Natural killer cell (primary cell): ENCODE results near the gene HSP90AA1. TPM values are rescaled to one million over a fixed set of nuclear protein-coding genes. Genes with fewer than 3 reads are reported as not detected.

Experiments used
- ATAC-seq, 3 donors: fragments of 150-1000 bp in 2 of 3; fragments of 200-7000 bp in 1 of 3; cut with Tn5 transposase; 1 replicate in 1 of 3; 2 replicates in 2 of 3; pipeline ENCODE4 v1.10.0; 2021; ENCODE audit warnings: mild to moderate bottlenecking in 2 of 3, moderate library complexity in 2 of 3
- DNase-seq, 2 donors: peaks; one replicate each; pipeline versions ENCODE4 v3.0.0 to v3.0.0-alpha.2; 2013 to 2021; ENCODE audit warnings: mixed read lengths in 1 of 2
- H3K27ac ChIP-seq: one replicate; pipeline ENCODE4 v1.5.1; 2013; ENCODE audit warnings: mild to moderate bottlenecking, low read length
- H3K27me3 ChIP-seq: one replicate; pipeline ENCODE4 v1.6.1; 2013; ENCODE audit warnings: low read length; ENCODE audit not compliant: control insufficient read depth, insufficient read depth
- H3K36me3 ChIP-seq: one replicate; pipeline ENCODE4 v1.6.1; 2013; ENCODE audit warnings: low read length; ENCODE audit not compliant: control insufficient read depth, insufficient read depth
- H3K4me1 ChIP-seq: one replicate; pipeline ENCODE4 v1.6.1; 2013; ENCODE audit warnings: low read length; ENCODE audit not compliant: control insufficient read depth, insufficient read depth
- H3K4me3 ChIP-seq: one replicate; pipeline ENCODE4 v1.5.1; 2013; ENCODE audit warnings: low read length
- H3K9me3 ChIP-seq: one replicate; pipeline ENCODE4 v1.6.1; 2013; ENCODE audit warnings: low read length; ENCODE audit not compliant: control insufficient read depth, insufficient read depth
- H3K27ac Mint-ChIP-seq, 2 donors: one replicate each; pipeline ENCODE4 v1.8.0; 2022; ENCODE audit warnings: mild to moderate bottlenecking in 2 of 2, mixed read lengths in 2 of 2, moderate library complexity in 1 of 2
- H3K27me3 Mint-ChIP-seq, 2 donors: one replicate each; pipeline ENCODE4 v1.8.0; 2022; ENCODE audit warnings: low read depth in 2 of 2, mixed read lengths in 2 of 2
- H3K36me3 Mint-ChIP-seq: one replicate; pipeline ENCODE4 v1.8.0; 2022; ENCODE audit warnings: mixed read lengths
- H3K4me1 Mint-ChIP-seq, 2 donors: one replicate each; pipeline ENCODE4 v1.8.0; 2022; ENCODE audit warnings: mixed read lengths in 2 of 2
- H3K4me3 Mint-ChIP-seq: one replicate; pipeline ENCODE4 v1.8.0; 2022; ENCODE audit warnings: mild to moderate bottlenecking, moderate library complexity, mixed read lengths
- H3K9me3 Mint-ChIP-seq, 2 donors: one replicate each; pipeline ENCODE4 v1.8.0; 2022; ENCODE audit warnings: mixed read lengths in 2 of 2
- WGBS: methylation state at CpG from one replicate; pipeline ENCODE4 v1.1.7; 2013; ENCODE audit warnings: missing lambda C conversion rate; ENCODE audit not compliant: insufficient coverage; 5-methylcytosine and 5-hydroxymethylcytosine counted together
- intact Hi-C: fragments of 100-400 bp; cut with micrococcal nuclease; formaldehyde crosslinking; loops from one replicate; pipeline ENCODE4 v1.14.2; 2022
- total RNA-seq, 4 donors: library from RNA; stranded (reverse); fragments of 120-200 nt in 1 of 4; gene quantifications; one replicate each; pipeline versions ENCODE4 v1.2.3 to v1.2.4, GENCODE V29; 2013 to 2022
- TF ChIP-seq, protein P1 (sequence below): fragments of 200-600 bp; IDR thresholded peaks from one replicate; pipeline ENCODE4 v1.8.0; 2022; ENCODE audit warnings: antibody characterized with exemption

HSP90AA1 gene
- total RNA-seq, 3 donors from 2014 or later (not counting 1 experiment from before 2014, with no cell fraction given), result 470 to 665 (median 663) TPM

DNA sequence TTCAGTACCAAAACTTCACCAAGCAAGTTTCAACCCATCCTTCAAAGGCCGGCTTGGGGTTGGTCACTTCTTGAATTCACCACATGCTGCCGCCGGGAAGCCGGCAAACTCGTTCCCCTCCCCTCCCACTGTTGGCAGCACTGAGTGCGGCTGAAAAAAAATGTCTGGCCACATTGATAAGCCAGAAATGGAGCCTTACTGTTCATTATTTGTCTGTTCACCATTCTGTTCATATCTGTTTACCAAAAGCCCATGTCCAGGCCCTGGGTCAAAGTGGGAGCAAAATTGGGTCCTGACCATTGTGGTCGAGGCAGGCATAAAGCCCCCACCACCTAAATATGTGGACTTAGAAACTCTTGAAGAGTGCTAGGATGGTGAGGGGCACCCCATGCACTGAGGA is 7.3 kb upstream of the HSP90AA1 start:
- no peaks in the 10 kb centered on the region for H3K36me3 Mint-ChIP-seq
- DNase-seq (no peak), ATAC-seq (no peak)
- Histone ChIP-seq H3K4me1 (peaks cover 5% of the 10 kb centered on the region), H3K36me3 (no peaks in the 10 kb centered on the region), H3K9me3 (no peaks in the 10 kb centered on the region), H3K4me3 (no peak overlapping the region), H3K27ac (no peak overlapping the region), H3K27me3 (no peaks in the 10 kb centered on the region)
- no peak overlapping the region for H3K4me3 Mint-ChIP-seq
- H3K27me3 Mint-ChIP-seq, result peaks cover 4 to 6% of the 10 kb centered on the region in 2 donors
- H3K4me1 Mint-ChIP-seq, result peaks cover 15 to 20% of the 10 kb centered on the region in 2 donors
- intact Hi-C loops, result no loop called here
- H3K27ac Mint-ChIP-seq, result no peak overlapping the region
- no peaks in the 10 kb centered on the region for H3K9me3 Mint-ChIP-seq
- TF ChIP-seq, protein P1, sequence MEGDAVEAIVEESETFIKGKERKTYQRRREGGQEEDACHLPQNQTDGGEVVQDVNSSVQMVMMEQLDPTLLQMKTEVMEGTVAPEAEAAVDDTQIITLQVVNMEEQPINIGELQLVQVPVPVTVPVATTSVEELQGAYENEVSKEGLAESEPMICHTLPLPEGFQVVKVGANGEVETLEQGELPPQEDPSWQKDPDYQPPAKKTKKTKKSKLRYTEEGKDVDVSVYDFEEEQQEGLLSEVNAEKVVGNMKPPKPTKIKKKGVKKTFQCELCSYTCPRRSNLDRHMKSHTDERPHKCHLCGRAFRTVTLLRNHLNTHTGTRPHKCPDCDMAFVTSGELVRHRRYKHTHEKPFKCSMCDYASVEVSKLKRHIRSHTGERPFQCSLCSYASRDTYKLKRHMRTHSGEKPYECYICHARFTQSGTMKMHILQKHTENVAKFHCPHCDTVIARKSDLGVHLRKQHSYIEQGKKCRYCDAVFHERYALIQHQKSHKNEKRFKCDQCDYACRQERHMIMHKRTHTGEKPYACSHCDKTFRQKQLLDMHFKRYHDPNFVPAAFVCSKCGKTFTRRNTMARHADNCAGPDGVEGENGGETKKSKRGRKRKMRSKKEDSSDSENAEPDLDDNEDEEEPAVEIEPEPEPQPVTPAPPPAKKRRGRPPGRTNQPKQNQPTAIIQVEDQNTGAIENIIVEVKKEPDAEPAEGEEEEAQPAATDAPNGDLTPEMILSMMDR, result no peak
- 69% methylated on average over 7 of the region's 7 CpGs for WGBS

DNA sequence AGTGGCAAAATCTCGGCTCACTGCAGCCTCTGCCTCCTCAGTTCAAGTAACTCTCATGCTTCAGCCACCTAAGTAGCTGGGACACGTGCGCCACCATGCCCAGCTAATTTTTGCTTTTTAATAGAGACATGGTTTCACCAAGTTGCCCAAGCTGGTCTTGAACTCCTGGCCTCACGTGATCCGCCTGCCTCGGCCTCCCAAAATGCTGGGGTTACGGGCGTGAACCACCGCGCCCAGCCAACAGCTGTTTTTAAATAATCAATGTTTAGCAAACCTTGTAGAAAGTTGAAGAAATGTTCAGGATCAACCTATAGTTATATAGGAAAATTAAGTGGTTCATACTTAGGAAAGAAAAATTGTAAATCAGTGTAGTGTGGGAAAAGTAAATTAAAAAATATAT is 6.0 kb upstream of the HSP90AA1 start:
- H3K27me3 Mint-ChIP-seq, result peaks cover 4 to 6% of the 10 kb centered on the region in 2 donors
- no peaks in the 10 kb centered on the region for H3K36me3 Mint-ChIP-seq
- H3K9me3 Mint-ChIP-seq, result no peaks in the 10 kb centered on the region
- H3K27ac Mint-ChIP-seq, result no peak overlapping the region
- Histone ChIP-seq H3K4me3 (no peak overlapping the region), H3K36me3 (no peaks in the 10 kb centered on the region), H3K27me3 (no peaks in the 10 kb centered on the region), H3K4me1 (peaks cover 18% of the 10 kb centered on the region), H3K9me3 (no peaks in the 10 kb centered on the region), H3K27ac (no peak overlapping the region)
- intact Hi-C loops, result no loop called here
- no peak for ATAC-seq
- TF ChIP-seq, protein P1, result no peak
- DNase-seq, result no peak
- peaks cover 27 to 33% of the 10 kb centered on the region in 2 donors for H3K4me1 Mint-ChIP-seq
- no peak overlapping the region for H3K4me3 Mint-ChIP-seq
- 92% methylated on average over 10 of the region's 10 CpGs for WGBS

DNA sequence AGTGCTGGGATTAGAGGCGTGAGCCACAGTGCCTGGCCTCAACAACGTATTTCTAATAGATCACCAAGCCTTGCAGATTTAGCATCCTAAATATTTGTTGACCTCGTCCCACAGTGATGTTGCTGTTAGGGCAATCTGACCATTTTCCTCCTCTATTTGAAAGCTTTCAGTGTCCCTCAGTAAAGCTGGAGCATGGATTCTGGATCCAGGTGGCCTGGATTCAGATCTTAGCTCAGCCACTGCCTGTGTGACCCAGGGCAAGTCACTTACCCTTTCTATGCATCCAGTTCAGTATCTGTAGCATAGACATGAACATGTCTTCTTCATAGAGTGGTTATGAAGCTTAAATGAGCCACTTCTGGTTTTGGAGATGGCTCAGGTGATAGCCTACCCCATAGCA is 3.9 kb upstream of the HSP90AA1 start:
- no peaks in the 10 kb centered on the region for H3K9me3 Mint-ChIP-seq
- H3K4me1 ChIP-seq, result peaks cover 21% of the 10 kb centered on the region
- H3K27me3 ChIP-seq, result no peaks in the 10 kb centered on the region
- no peaks in the 10 kb centered on the region for H3K9me3 ChIP-seq
- ATAC-seq (no peak), DNase-seq (no peak)
- no peak overlapping the region for H3K4me3 ChIP-seq
- H3K27me3 Mint-ChIP-seq, result no peaks in the 10 kb centered on the region
- H3K36me3 ChIP-seq, result peaks cover under 1% of the 10 kb centered on the region
- H3K4me3 Mint-ChIP-seq, result peak overlapping the region; percentile 57
- intact Hi-C loops, result no loop called here
- no peak overlapping the region for H3K27ac ChIP-seq
- peaks cover 28 to 34% of the 10 kb centered on the region in 2 donors for H3K4me1 Mint-ChIP-seq
- WGBS, result 95% methylated on average over 3 of the region's 3 CpGs
- no peaks in the 10 kb centered on the region for H3K36me3 Mint-ChIP-seq
- H3K27ac Mint-ChIP-seq, result peak overlapping the region in 1 of 2 donors; percentile 95
- TF ChIP-seq, protein P1, result no peak

DNA sequence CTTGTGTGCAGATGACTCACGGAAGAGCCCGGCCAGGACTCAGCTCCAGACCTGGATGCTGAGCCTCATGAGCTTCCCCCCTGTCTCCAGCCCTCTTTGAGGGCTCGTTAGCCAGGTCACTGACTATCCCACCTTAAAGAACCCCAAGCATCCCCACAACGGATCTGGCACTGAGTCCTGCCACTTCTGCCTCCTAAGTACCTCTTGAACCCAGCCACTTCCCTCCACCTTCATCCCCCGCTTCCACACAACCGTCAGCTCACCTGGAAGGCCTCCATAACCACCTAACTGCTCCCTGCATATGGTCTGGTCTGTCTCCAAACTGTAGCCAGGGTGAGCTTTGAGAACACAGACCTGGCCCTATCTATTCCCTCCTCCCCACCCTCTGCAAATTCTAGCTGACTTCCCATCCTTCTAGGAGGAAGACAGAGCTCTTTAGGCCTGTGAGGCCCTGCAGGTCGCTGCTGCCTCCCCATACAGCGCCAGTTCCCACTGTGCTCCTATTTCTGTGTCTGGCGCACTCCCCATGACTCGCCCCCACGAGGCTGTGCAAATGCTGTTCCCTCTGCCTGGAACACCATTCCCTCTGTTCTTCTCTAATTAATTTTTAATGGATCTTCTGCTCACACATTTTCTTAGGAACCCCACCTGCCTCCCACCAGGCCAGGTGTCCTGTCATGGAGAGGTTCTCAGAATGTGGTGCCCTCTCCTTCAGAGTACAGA is 2.9 kb upstream of the HSP90AA1 start:
- peak overlapping the region; percentile 37 to 95 for H3K27ac Mint-ChIP-seq
- intact Hi-C loops, result loop anchor here (10.0 kb wide), 1 partner anchor 265 kb away; no protein-coding TSS in a partner anchor
- WGBS, result 93% methylated on average over 11 of the region's 11 CpGs

More for the DNA sequence above, 2.9 kb upstream of the HSP90AA1 start:
- peak overlapping the region; percentile 93 for H3K4me3 Mint-ChIP-seq
- no peak for DNase-seq
- Histone ChIP-seq H3K4me1 (peaks cover 26% of the 10 kb centered on the region), H3K27ac (no peak overlapping the region), H3K9me3 (no peaks in the 10 kb centered on the region), H3K36me3 (peaks cover 10% of the 10 kb centered on the region), H3K4me3 (no peak overlapping the region), H3K27me3 (no peaks in the 10 kb centered on the region)
- H3K4me1 Mint-ChIP-seq, result peaks cover 35 to 43% of the 10 kb centered on the region in 2 donors
- H3K9me3 Mint-ChIP-seq, result no peaks in the 10 kb centered on the region
- no peak for ATAC-seq
- peaks cover 4% of the 10 kb centered on the region for H3K36me3 Mint-ChIP-seq
- TF ChIP-seq, protein P1, result no peak
- no peaks in the 10 kb centered on the region for H3K27me3 Mint-ChIP-seq
